ENCODE measurements around the gene GRIK4.

DNA sequence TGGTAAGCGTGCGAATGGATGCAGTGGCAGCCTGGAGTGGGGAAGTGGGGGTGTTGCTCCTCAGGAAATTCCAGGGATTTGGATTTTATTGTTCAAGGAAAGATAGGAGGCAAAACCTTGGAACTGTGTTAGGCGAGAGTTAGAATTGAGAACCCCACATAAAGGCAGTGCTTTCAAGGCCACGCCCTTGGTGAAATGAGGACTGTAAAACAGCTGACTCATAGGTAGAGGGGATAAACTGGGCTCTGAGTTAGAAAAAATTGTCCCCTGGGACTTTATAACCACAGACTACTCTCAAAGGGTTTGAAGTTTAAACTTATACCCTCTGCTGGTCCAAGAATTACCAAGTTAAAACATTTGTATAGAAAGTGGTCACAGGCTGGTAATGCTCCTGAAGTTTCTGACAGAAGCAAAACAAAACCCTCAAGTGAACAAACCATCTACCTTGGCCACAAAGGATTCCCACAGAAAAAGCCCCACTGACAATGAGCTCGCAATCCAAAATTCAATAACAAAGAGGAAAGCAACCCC lies 262.0 kb downstream of the GRIK4 start:
- TF ChIP-seq, protein P1, sequence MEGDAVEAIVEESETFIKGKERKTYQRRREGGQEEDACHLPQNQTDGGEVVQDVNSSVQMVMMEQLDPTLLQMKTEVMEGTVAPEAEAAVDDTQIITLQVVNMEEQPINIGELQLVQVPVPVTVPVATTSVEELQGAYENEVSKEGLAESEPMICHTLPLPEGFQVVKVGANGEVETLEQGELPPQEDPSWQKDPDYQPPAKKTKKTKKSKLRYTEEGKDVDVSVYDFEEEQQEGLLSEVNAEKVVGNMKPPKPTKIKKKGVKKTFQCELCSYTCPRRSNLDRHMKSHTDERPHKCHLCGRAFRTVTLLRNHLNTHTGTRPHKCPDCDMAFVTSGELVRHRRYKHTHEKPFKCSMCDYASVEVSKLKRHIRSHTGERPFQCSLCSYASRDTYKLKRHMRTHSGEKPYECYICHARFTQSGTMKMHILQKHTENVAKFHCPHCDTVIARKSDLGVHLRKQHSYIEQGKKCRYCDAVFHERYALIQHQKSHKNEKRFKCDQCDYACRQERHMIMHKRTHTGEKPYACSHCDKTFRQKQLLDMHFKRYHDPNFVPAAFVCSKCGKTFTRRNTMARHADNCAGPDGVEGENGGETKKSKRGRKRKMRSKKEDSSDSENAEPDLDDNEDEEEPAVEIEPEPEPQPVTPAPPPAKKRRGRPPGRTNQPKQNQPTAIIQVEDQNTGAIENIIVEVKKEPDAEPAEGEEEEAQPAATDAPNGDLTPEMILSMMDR (IDR thresholded peaks at IDR 0.05; ENCODE audit: extremely low read depth in 1 of 2, insufficient read depth in 1 of 2, low read depth in 1 of 2, low read length in 2 of 2): no peak
- TF ChIP-seq POLR2AphosphoS5 (IDR thresholded peaks at IDR 0.05; ENCODE audit: insufficient read depth, low read depth, low read length): no peak
- no peak for TF ChIP-seq POLR2A (IDR thresholded peaks at IDR 0.05; ENCODE audit: low read depth, low read length)
- peak; percentile 35 for TF ChIP-seq FOS (IDR thresholded peaks at IDR 0.05; ENCODE audit: borderline replicate concordance, insufficient read depth, low read length)
- no peak for TF ChIP-seq JUN (IDR thresholded peaks at IDR 0.05; ENCODE audit: borderline replicate concordance, insufficient read depth, insufficient read length, low read depth)
- TF ChIP-seq, protein P2, sequence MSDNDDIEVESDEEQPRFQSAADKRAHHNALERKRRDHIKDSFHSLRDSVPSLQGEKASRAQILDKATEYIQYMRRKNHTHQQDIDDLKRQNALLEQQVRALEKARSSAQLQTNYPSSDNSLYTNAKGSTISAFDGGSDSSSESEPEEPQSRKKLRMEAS (IDR thresholded peaks at IDR 0.05; ENCODE audit: insufficient read depth, insufficient read length): no peak
- TF ChIP-seq EZH2 (IDR thresholded peaks at IDR 0.05; ENCODE audit: borderline replicate concordance, low read depth, low read length, severe bottlenecking): no peak
- TF ChIP-seq MYC (IDR thresholded peaks at IDR 0.05; ENCODE audit: low read depth, low read length): no peak
- TF ChIP-seq GATA2 (IDR thresholded peaks at IDR 0.05; ENCODE audit: insufficient read depth, insufficient read length, low read depth, low read length): no peak
